Activated T-cell treated with anti-CD3 and anti-CD28 coated beads for 24 hours (primary cell): Measurements from ENCODE around the gene ATR.
"Not testable (repeated sequence)": the region's sequence is repeated elsewhere in the genome, so short reads cannot be mapped to it uniquely, and the experiment has no call there.

Source experiments
- DNase-seq: peaks from one replicate; pipeline ENCODE4 v3.0.0-alpha.2; 2020; ENCODE audit warnings: low read depth

The ATR gene

GRCh38 chr3:142578329-142579223 lies at the start of gene ATR:
Gene ATR, minus strand, starts transcription at chr3:142578733. Its CDS starts 29 bp downstream, at chr3:142578704.
- peak; percentile 96 for DNase-seq

- no peak for DNase-seq
Observed at GRCh38 chr3:142626971-142627370, 48.4 kb upstream of the ATR start.

GRCh38 chr3:142625153-142625440 lies 46.6 kb upstream of the ATR start:
- DNase-seq, result no peak

- DNase-seq, result no peak
Observed at GRCh38 chr3:142624341-142625152, 46.0 kb upstream of the ATR start.

GRCh38 chr3:142623194-142623593 lies 44.7 kb upstream of the ATR start:
- no peak for DNase-seq

GRCh38 chr3:142622405-142622804 lies 43.9 kb upstream of the ATR start:
- no peak for DNase-seq

- DNase-seq, result no peak
Observed at GRCh38 chr3:142618917-142619461, 40.5 kb upstream of the ATR start.

- no peak for DNase-seq
Observed at GRCh38 chr3:142615171-142615570, 36.6 kb upstream of the ATR start.

GRCh38 chr3:142614059-142614626 lies 35.6 kb upstream of the ATR start:
- DNase-seq, result no peak

- no peak for DNase-seq
Observed at GRCh38 chr3:142613491-142613890, 35.0 kb upstream of the ATR start.

- DNase-seq, result no peak
Observed at GRCh38 chr3:142611206-142611605, 32.7 kb upstream of the ATR start.

GRCh38 chr3:142609136-142609535 lies 30.6 kb upstream of the ATR start:
- DNase-seq, result no peak

- no peak for DNase-seq
Observed at GRCh38 chr3:142608631-142609030, 30.1 kb upstream of the ATR start.

GRCh38 chr3:142604940-142605339 lies 26.4 kb upstream of the ATR start:
- DNase-seq, result no peak

- DNase-seq, result not testable (repeated sequence)
Observed at GRCh38 chr3:142603386-142603705, 24.8 kb upstream of the ATR start.

GRCh38 chr3:142602619-142603385 lies 24.3 kb upstream of the ATR start:
- no peak for DNase-seq

GRCh38 chr3:142601713-142602112 lies 23.2 kb upstream of the ATR start:
- DNase-seq, result no peak

- DNase-seq, result no peak
Observed at GRCh38 chr3:142597906-142598305, 19.4 kb upstream of the ATR start.

GRCh38 chr3:142596726-142597088 lies 18.2 kb upstream of the ATR start:
- DNase-seq, result no peak

GRCh38 chr3:142595951-142596725 lies 17.6 kb upstream of the ATR start, which contains the start of gene PLS1:
Gene PLS1, plus strand, starts transcription at chr3:142596393. Its CDS starts 67,845 bp downstream, at chr3:142664238.
- peak; percentile 86 for DNase-seq

- no peak for DNase-seq
Observed at GRCh38 chr3:142595581-142595950, 17.0 kb upstream of the ATR start.
